Umbilical cord (tissue), 2 donors: ENCODE data around the gene CD8B. TPM values are rescaled to one million over a fixed set of nuclear protein-coding genes. Genes with fewer than 3 reads are reported as not detected.

Experiments used
- DNase-seq: peaks from one replicate; pipeline ENCODE4 v3.0.0-alpha.2; 2015; ENCODE audit warnings: low spot score
- total RNA-seq: library from RNA; depleted of rRNA; stranded (reverse); fragments of >200 nt; gene quantifications from one replicate; pipeline ENCODE4 v1.2.3, GENCODE V29; 2014; ENCODE audit warnings: low replicate concordance; ENCODE audit not compliant: insufficient read depth

The CD8B gene
- total RNA-seq, 1 donor from 2014 or later: not detected

GRCh38 chr2:86806059-86806857, 55.4 kb downstream of the CD8B start:
- DNase-seq: no peak

- no peak for DNase-seq
Observed at GRCh38 chr2:86800856-86801567, 60.7 kb downstream of the CD8B start.

- no peak for DNase-seq
Observed at GRCh38 chr2:86794861-86795260, 66.8 kb downstream of the CD8B start.

- DNase-seq: no peak
Observed at GRCh38 chr2:86793752-86794151, 67.9 kb downstream of the CD8B start.

- DNase-seq: no peak
Observed at GRCh38 chr2:86791573-86791972, 70.1 kb downstream of the CD8B start.

GRCh38 chr2:86790676-86791572, 70.8 kb downstream of the CD8B start, which contains the start of gene CD8A:
Gene CD8A (minus strand): TSS chr2:86790913. CDS start chr2:86790825, 88 bp downstream.
- peak; percentile 15 for DNase-seq

- DNase-seq: no peak
Observed at GRCh38 chr2:86790134-86790675, 71.5 kb downstream of the CD8B start.

- DNase-seq: no peak
Observed at GRCh38 chr2:86789687-86790133, 72.0 kb downstream of the CD8B start.

GRCh38 chr2:86788881-86789686, 72.6 kb downstream of the CD8B start:
- no peak for DNase-seq

- DNase-seq: no peak
Observed at GRCh38 chr2:86788165-86788564, 73.5 kb downstream of the CD8B start.

- DNase-seq: peak; percentile 21
Observed at GRCh38 chr2:86787736-86788135, 74.0 kb downstream of the CD8B start.

- no peak for DNase-seq
Observed at GRCh38 chr2:86786001-86786536, 75.6 kb downstream of the CD8B start.

GRCh38 chr2:86785456-86785855, 76.2 kb downstream of the CD8B start:
- no peak for DNase-seq

- no peak for DNase-seq
Observed at GRCh38 chr2:86783615-86784339, 77.9 kb downstream of the CD8B start.

- no peak for DNase-seq
Observed at GRCh38 chr2:86782748-86783147, 78.9 kb downstream of the CD8B start.

- DNase-seq: no peak
Observed at GRCh38 chr2:86781363-86781762, 80.3 kb downstream of the CD8B start.

GRCh38 chr2:86779971-86780370, 81.7 kb downstream of the CD8B start:
- DNase-seq: no peak

- DNase-seq: no peak
Observed at GRCh38 chr2:86778957-86779356, 82.7 kb downstream of the CD8B start.

GRCh38 chr2:86776532-86776931, 85.2 kb downstream of the CD8B start:
- DNase-seq: no peak

GRCh38 chr2:86775338-86775737, 86.3 kb downstream of the CD8B start:
- no peak for DNase-seq
